Adipose tissue (tissue), 3 donors: ENCODE measurements around the gene UBN1. TPM values are rescaled to one million over a fixed set of nuclear protein-coding genes. Genes with fewer than 3 reads are reported as not detected.

Source experiments
- H3K27ac ChIP-seq: one replicate; pipeline ENCODE4 v1.5.1; 2013; ENCODE audit warnings: low read depth, low read length
- WGBS, 3 donors: extraction: QIAGEN DNeasy Blood & Tissue Kit; methylation state at CpG; one replicate each; pipeline ENCODE4 v1.1.7; 2013; 5-methylcytosine and 5-hydroxymethylcytosine counted together
- polyA plus RNA-seq, 3 donors: library from polyadenylated mRNA; stranded (reverse); fragments of 200-250 nt; gene quantifications; one replicate each; pipeline ENCODE4 v1.2.3, GENCODE V29; 2013
- donor health status: healthy with polysubstance abuse.
- donor health status: Bipolar disorder and iron deficiency.
- donor health status: healthy.

Gene UBN1
- polyA plus RNA-seq, 3 donors: 7.4 to 15.5 (median 15.4) TPM

DNA sequence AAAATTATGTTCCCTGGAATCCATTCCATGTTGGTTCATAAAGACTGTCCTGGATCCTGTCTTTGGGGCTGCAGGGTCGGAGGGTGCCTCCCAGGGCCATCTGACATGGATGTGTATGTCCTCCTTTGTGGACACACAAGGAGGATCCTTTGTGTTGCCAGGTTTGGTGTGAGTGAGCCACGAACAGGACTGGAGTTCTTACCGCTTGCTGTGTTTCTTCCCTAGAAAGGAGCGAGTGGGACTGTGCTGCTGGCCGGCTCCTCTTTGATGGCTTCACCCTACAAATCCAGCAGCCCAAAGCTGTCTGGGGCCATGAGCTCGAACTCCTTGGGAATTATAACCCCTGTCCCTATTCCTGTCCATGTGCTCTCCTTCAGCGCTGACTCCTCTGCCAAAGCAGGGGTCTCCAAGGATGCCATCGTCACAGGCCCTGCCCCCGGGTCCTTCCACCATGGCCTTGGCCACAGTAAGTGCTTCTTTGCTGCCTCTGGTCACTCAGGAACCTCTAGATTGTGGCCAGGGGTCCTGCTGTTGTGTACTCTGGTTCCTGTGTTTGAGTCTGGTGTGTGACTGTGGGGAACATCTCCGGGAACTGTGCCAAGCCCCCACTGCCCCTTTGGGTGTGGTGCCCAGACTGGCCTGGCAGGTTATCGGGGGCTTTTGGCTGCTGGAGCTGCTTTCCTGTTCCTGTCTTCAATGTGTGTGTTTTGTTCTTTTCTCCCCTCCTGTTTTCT is 29.5 kb downstream of the UBN1 start:
- 79 to 82% (median 80%) methylated on average over 11 of the region's 11 CpGs for WGBS, 3 donors
- H3K27ac ChIP-seq: no peak overlapping the region

DNA sequence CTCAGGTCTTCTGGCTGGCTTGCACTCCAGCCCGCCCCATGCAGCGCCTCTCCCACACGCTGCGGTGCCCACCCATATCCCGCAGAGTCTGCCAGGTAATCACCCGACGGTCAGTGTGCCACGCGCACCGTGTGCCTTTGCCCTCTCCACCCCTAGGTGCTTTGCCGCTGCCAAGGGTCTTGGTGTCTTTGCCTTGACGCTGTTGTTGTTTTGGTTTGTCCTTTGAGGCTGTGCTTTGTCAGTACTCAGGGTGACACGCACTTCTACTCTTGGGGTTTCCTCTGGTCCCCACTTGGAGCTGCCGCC is 30.1 kb downstream of the UBN1 start:
- 86 to 93% (median 86%) methylated on average over 14 of the region's 14 CpGs for WGBS, 3 donors
- H3K27ac ChIP-seq: no peak overlapping the region

DNA sequence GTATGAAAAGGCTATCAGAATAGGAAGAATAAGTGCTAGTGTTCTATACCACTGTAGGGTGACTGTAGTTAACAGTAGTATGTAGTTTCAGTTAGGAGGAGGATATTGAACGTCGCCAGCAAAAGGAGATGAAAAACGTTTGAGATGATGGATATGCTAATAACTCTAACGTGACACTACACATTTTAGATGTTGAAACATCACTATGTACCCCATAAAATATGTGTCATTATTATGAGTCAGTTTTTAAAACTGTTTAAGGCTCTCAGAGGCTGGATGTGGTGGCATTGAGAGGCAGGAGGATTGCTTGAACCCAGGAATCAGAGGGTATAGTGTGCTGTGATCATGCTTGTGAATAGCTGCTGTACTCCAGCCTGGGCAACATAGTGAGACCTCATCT is 31.8 kb downstream of the UBN1 start:
- H3K27ac ChIP-seq: no peak overlapping the region
- WGBS, 3 donors: 70 to 84% (median 78%) methylated on average over 4 of the region's 4 CpGs

DNA sequence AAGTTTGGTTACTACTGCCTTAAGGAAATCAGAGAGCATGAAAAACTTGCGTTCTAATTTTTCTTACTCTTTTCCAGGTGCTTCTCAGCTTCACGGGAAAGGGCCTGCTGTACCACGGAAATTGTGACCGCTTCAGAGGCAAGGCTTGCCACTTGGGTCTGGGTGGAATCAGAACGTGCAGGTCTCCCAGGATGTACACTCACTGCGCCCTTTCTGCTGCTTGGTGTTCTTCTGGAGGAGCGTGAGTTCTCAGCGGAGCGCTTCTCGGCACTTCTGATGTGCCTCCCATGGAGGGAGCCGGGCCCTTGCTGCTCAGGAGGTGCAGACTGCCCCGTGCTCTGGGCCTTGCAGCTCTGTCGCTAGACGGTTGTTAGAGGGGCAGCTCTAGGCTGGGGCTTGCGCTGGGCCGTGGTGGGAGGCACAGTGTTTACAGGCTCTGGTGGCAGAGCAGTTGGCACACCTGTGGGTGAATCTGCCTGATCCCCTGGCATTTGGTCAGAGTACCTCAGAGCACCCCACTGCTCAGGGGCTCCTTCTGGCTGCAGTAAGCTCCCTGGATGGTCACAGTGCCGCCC is 32.8 kb downstream of the UBN1 start:
- no peak overlapping the region for H3K27ac ChIP-seq
- 93 to 95% (median 95%) methylated on average over 17 of the region's 17 CpGs for WGBS, 3 donors

DNA sequence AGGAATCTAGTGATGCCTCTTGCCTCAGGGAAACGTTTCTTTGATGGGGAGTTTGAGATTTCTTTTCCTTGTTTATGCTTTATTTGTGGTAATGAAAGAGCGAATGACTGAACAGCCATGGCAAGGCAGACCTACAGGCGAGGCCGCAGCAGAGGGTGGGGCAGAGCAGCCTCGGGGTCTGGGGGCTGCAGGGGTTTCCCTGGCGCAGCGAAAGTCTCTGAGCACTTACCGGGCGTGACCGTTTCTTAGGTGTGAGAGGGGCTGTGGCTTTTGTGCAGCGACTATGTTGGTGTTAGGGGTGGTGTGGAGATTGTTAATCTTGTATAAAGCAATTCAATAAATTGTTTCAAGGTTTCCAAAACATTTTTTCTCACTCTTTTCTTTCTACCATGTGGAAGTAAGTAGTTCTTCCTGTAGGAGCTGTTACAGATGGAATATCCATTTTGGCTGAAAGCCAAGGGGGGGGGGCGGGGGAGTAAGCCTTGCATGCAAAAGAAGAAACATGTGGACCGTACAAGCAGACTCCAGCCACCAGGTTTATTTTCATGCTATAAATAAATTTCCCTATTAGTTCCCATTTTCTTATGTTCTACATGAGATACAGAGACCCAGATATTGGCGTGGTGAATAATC is 34.8 kb downstream of the UBN1 start:
- H3K27ac ChIP-seq: no peak overlapping the region
- WGBS, 3 donors: 64 to 76% (median 74%) methylated on average over 14 of the region's 14 CpGs

DNA sequence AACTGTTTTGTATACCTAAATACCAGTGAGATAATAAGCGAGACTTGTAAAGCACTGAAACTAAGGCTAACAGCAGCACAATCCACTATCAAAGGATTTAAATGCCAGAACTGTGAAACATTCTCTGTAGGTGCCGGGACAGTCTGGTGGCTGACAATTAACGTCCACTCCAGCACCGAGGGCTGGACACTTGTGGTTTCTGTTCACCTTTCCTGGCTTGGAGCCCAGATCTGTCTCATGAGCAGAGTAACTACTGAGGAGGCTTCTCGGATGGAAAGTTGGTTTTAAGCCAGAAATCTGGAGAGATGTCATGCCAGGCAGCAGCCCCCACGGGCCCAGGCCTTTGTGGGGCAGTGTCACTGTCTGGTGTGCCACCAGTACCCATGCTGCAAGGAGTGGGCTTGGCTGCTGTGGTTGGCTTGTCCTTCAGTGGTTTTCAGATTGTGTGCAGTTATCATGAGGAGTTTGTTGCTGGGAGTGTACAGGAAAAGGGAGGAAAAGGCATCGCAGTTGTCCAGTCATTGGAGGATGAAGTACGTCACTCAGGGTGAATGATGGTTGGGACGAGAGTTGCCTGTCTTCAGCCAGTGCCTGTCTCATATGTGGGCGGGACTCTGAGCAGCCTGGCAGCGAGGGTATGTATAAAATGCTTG is 35.5 kb downstream of the UBN1 start:
- 54 to 81% (median 76%) methylated on average over 11 of the region's 11 CpGs for WGBS, 3 donors
- no peak overlapping the region for H3K27ac ChIP-seq

DNA sequence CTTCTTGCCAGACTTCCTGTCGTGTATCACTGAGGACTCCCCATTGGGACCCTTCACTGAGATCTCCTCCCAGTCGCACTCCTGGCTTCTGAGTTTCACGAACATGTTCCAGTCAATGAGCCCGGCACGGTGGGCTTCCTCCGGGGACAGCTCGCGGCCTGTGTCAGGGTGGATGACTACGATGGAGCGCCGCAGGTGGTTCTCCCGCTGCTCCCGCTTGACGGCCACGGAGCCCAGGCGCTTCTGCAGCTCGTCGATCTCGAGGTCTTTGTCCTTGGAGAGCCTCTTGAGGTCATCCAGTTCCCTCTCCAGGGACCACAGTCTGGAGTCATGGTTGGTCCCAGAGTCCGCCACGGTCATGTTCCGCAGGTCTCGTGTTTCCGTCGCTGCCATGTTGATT is 36.2 kb downstream of the UBN1 start:
- WGBS, 3 donors: 97 to 98% (median 97%) methylated on average over 25 of the region's 25 CpGs
- H3K27ac ChIP-seq: no peak overlapping the region

DNA sequence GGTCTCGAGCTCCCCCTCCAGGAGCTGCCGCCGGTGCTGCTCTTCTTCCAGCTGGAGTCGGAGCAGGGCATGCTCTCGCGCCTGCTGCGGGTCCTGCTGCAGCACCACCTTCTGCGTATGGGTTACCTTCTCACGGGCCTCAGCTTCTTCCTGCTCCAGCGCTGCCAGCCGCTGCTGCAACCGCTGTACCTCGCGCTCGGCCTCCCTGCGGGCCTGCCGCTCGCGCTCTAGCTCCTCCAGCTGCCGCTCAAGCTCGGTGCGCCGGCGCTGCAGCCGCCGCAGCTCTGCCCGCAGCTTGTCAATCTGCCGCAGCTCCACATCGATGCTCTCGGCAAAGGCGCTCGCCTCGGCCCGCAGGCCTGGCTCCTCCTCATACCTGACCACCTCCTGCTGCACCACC is 36.9 kb downstream of the UBN1 start:
- WGBS, 3 donors: 94 to 96% (median 95%) methylated on average over 33 to 34 of the region's 34 CpGs
- H3K27ac ChIP-seq: no peak overlapping the region

DNA sequence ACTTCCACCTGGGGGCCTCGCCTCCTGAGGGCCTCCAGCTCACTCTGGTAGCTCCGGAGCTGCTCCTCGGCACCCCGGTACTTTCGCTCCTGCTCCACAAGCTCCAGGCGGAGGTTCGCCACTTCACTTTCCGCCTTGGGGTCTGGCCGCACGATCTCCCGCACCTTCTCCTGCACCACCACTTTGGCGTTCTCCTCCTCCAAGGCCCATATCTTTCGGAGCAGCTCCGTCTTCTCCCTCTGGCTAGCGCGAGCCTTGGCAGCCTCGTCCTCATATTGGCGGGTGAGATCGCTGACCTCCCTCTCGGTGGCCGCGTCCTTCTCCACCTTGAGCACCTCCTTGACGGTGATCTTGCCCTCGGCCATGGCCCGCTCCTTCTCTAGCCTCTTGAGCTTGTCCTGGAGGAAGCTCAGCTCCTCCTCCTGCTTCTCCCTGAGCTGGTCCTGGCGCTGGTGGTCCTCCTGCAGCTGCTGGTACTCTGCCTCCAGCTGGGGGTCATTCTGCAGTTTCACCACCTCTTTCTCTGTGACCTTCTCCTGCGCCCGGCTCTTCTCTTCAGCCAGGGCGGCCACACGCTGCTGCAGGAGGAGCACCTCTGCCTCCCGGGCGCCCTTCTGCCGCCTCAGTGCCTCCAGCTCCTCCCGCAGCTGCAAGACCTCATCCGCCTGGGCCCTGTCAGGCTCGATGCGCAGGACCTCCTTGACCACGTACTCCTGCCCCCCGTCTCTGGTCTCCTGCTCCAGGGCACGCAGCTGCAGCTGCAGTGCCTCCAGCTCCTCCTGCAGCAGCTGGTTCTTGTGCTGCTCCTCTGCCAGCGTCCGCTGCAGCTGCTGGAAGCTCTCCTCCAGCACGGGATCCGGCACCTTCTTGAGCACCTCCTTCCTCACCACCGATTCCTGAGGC is 37.9 kb downstream of the UBN1 start:
- WGBS, 3 donors: 94 to 96% (median 96%) methylated on average over 45 of the region's 45 CpGs
- H3K27ac ChIP-seq: no peak overlapping the region

DNA sequence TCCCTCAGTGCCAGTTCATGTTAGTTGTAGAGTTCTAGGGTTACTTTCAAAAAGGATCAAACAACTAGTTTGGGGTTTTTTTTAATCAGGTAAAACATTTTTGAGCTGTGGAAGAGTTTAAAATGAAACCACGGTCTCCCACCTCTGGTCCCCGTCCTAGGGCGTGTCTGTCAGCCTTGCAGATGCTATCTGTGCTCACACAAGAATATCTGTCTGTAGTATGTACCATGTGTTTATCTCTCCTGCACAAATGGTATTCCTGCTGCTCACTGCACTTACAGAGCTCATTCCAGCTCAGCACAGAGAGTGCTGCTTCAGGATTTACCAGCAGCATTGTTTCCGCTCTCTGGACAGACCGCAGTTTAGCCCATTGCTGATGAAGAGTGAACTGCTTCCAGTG is 38.9 kb downstream of the UBN1 start:
- no peak overlapping the region for H3K27ac ChIP-seq
- WGBS, 3 donors: 95 to 99% (median 98%) methylated on average over 5 of the region's 5 CpGs

DNA sequence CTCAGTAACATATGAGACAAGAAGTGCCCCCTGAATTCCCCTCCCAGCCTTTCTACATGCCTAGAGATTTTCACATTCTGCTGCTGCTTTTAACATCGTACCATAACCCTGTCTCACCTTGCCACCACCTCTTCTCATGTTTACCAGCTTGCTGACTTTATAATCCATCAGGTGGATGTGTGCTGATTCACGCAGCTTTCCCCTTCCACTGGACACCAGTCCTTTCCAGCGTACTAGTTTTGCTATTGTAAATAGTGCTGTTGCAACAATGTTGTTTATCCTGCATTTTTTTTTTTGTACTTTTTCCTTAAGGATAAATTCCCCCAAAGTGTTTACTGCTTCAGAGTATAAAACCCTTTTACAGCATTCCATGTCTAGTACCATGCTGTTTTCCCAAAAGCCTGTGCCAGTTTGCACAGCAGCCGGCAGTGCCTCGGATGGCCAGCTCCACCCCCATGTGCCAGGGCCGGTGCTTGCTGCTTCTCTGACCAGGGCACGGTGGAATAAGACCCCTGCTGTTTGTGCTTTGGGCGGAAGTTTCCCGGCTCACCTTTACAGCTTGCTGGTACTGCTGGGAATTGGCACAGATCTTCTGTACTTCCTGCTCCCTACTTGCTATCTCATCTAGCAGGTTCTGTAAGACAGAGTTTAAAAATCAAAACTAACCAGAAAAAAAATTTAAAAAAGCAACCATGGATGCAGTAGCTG is 41.3 kb downstream of the UBN1 start:
- WGBS, 3 donors: 82 to 87% (median 85%) methylated on average over 9 of the region's 9 CpGs
- no peak overlapping the region for H3K27ac ChIP-seq

DNA sequence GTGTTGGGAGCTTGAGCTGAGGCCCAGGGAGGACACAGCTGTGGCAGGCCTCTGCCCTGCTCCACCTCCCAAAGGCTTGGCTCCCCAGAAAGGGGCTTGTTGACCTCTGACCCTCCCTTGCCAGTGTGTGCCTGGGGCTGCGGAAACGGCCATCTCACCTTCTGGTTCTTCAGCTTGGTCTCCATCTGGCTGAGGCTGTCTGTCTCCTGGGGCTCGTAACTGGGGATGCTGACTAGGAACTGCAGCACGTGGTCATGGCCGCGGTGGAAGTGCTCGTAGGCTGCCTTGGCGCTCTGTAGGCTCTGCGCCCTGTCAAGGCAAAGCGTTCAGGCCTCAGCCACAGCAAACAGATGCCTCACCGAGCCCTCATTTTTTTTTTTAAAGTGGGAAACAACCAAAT is 42.7 kb downstream of the UBN1 start:
- 80 to 93% (median 82%) methylated on average over 11 of the region's 11 CpGs for WGBS, 3 donors
- H3K27ac ChIP-seq: no peak overlapping the region

DNA sequence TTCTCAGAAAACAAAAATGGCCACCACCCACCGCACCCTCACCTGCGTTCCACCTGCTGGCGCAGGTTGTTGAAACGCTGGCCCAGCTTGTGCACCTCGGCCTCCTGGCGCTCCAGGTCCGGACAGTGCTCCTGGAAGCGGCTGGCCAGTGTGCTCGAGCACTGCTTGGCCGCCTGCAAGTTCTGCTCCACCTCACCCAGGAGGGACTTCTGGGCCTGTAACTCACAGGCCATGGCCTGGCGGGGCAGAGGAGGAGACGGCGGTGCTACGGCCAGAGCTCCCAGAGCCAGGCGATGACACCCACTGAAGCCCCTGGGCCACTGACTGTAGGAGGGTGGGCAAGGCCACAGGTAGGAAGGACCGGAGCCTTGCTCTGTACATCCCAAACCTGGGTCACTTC is 43.4 kb downstream of the UBN1 start:
- 94 to 95% (median 95%) methylated on average over 14 to 16 of the region's 16 CpGs for WGBS, 3 donors
- no peak overlapping the region for H3K27ac ChIP-seq

DNA sequence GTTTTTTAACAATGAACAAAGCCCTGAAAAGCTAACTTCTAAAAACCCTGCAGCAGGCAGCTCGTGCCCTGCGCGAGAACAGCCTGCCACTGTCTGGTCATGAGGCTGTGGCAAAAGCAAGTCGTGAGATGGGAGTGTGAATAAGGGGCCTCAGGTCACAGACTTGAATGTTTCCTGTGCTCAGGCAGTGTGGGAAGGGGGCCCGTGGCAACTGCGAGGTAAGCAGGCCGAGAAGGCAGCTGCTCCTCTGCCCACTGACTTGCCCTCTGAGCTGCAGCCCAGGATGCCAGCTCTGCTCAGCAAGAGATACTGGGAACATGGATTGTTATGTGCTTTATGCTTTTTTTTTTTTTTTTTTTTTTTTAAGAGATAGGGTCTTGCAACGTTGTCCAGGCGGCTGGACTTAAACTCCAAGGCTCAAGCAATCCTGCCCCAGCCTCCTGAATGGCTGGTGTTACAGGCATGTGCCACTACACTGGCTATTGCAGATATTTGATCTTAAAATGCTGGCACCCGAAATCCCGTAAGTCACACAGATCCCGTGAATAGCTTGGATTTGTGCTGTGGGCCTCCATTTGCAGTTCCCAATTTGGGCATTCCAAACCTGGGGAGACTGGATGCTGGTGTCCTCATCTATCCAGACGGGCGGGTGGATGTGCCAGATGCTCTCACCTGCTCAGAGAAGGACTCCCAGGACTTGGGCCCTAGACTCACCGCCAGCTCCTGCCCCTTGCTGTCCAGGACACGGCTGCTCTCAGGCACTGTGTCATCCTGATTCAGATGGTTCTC is 44.0 kb downstream of the UBN1 start:
- 88 to 91% (median 89%) methylated on average over 16 of the region's 16 CpGs for WGBS, 3 donors
- H3K27ac ChIP-seq: no peak overlapping the region

DNA sequence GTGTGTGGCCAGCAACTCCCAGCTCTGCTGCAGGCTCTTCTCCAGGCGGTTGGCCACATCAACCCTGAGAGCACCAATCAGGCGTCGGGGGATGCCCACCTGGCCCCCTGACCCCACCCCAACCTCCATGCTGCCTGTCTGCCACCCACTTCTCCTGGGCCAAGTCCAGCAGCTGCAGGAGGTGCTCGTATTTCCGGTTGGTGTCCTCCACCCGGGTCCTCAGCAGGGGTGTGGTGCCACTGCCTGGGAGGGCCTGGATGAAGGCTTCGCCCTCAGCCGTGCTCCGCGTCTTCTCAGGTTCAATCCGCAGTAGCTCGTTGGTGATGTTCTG is 44.6 kb downstream of the UBN1 start:
- 76 to 81% (median 77%) methylated on average over 12 of the region's 12 CpGs for WGBS, 3 donors

DNA sequence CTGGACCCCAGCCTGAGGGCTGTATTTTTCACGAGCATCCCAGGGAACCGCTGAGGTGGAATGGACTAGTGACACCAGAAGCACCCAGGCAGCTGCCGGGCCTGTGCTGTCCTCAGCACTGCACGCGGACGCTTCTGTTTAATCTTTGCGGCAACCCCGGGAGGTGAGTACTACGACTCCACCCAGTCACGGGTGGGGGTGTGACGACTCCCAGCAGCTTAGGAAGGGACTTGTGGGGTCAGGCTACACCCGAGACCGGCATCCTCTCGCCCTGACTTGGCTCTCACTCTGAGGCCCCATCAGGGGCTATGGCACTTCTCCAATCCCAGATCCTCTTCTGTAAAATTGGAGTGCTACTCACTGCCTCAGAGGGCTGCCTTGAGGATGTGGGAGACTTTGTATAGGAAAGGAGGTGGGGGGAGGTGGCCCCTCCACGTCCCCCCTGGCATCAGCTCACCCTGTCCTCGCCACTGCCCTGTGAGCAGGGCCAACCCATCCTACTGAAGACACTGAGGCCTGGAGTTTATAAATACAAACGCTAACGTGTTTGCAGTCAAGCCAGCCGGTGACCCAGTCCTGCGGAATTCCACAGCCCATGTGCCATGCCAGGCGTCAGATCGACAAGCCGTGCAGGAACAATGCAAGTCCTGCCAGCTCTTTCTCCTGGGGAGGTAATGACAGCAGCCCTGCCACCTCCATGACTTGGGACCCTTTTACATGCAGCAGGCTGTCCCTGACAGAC is 45.3 kb downstream of the UBN1 start:
- H3K27ac ChIP-seq: no peak overlapping the region
- 41 to 69% (median 50%) methylated on average over 23 of the region's 23 CpGs for WGBS, 3 donors

More for the DNA sequence above, 44.6 kb downstream of the UBN1 start:
- H3K27ac ChIP-seq: no peak overlapping the region
